Central memory CD8-positive, alpha-beta T cell (primary cell): ENCODE results near the gene TAGLN2.

Source experiments
- ATAC-seq: fragments of 150-1000 bp; cut with Tn5 transposase; replicated peaks from 2 replicates; pipeline ENCODE4 v1.10.0; 2022; ENCODE audit warnings: mild to moderate bottlenecking, moderate FRiP score, moderate number of reproducible peaks; ENCODE audit not compliant: poor library complexity, severe bottlenecking; ENCODE audit errors: extremely low read depth
- DNase-seq, 2 donors: peaks; one replicate each; pipeline ENCODE4 v3.0.0; 2021; ENCODE audit warnings: low spot score in 2 of 2
- H3K27ac Mint-ChIP-seq: one replicate; pipeline ENCODE4 v1.8.0; 2022; ENCODE audit warnings: low read depth, mild to moderate bottlenecking, moderate library complexity, mixed read lengths
- H3K27me3 Mint-ChIP-seq: one replicate; pipeline ENCODE4 v1.8.0; 2022; ENCODE audit warnings: mixed read lengths
- H3K36me3 Mint-ChIP-seq: one replicate; pipeline ENCODE4 v1.8.0; 2022; ENCODE audit warnings: mild to moderate bottlenecking, moderate library complexity, mixed read lengths; ENCODE audit not compliant: insufficient read depth
- H3K4me1 Mint-ChIP-seq: one replicate; pipeline ENCODE4 v1.8.0; 2022; ENCODE audit warnings: mixed read lengths
- H3K4me3 Mint-ChIP-seq: one replicate; pipeline ENCODE4 v1.8.0; 2022; ENCODE audit warnings: mild to moderate bottlenecking, moderate library complexity, mixed read lengths
- H3K9me3 Mint-ChIP-seq: one replicate; pipeline ENCODE4 v1.8.0; 2022; ENCODE audit warnings: mixed read lengths

Gene TAGLN2

GRCh38 chr1:159924791-159925718, at the start of gene TAGLN2:
TAGLN2 (minus strand) TSS chr1:159925507; CDS start chr1:159920509, 4,998 bp downstream.
- H3K4me3 Mint-ChIP-seq, result peak within 1 kb of the TSS; percentile 96
- DNase-seq, result peak; percentile 81 to 86
- peak; percentile 44 for ATAC-seq
- H3K27ac Mint-ChIP-seq, result peak within 1 kb of the TSS; percentile 100
- H3K9me3 Mint-ChIP-seq, result no peaks in the 10 kb centered on the region
- H3K4me1 Mint-ChIP-seq, result peaks cover 63% of the 10 kb centered on the region
- no peaks in the 10 kb centered on the region for H3K27me3 Mint-ChIP-seq
- peaks cover 60% of the 10 kb centered on the region for H3K36me3 Mint-ChIP-seq

- ATAC-seq, result no peak
- H3K36me3 Mint-ChIP-seq, result no peaks in the 10 kb centered on the region
- H3K4me1 Mint-ChIP-seq, result no peaks in the 10 kb centered on the region
- no peak for DNase-seq
- H3K4me3 Mint-ChIP-seq, result no peak overlapping the region
- no peak overlapping the region for H3K27ac Mint-ChIP-seq
- H3K27me3 Mint-ChIP-seq, result peaks cover 7% of the 10 kb centered on the region
- H3K9me3 Mint-ChIP-seq, result no peaks in the 10 kb centered on the region
Observed at GRCh38 chr1:159974350-159974965, 49.2 kb upstream of the TAGLN2 start.

GRCh38 chr1:159973350-159973940, 48.1 kb upstream of the TAGLN2 start:
- DNase-seq (no peak), ATAC-seq (no peak)
- Mint-ChIP-seq H3K27ac (no peak overlapping the region), H3K4me1 (no peaks in the 10 kb centered on the region), H3K27me3 (peaks cover 10% of the 10 kb centered on the region), H3K4me3 (no peak overlapping the region), H3K36me3 (no peaks in the 10 kb centered on the region), H3K9me3 (no peaks in the 10 kb centered on the region)

- Mint-ChIP-seq H3K4me1 (no peaks in the 10 kb centered on the region), H3K36me3 (no peaks in the 10 kb centered on the region), H3K9me3 (no peaks in the 10 kb centered on the region), H3K27me3 (peaks cover 18% of the 10 kb centered on the region), H3K27ac (no peak overlapping the region), H3K4me3 (no peak overlapping the region)
- DNase-seq, result no peak
- no peak for ATAC-seq
Observed at GRCh38 chr1:159972443-159973205, 47.3 kb upstream of the TAGLN2 start.

- Mint-ChIP-seq H3K36me3 (no peaks in the 10 kb centered on the region), H3K9me3 (no peaks in the 10 kb centered on the region), H3K27ac (no peak overlapping the region), H3K4me3 (no peak overlapping the region), H3K4me1 (no peaks in the 10 kb centered on the region), H3K27me3 (peaks cover 35% of the 10 kb centered on the region)
- DNase-seq (no peak), ATAC-seq (no peak)
Observed at GRCh38 chr1:159970932-159971342, 45.6 kb upstream of the TAGLN2 start.

- no peak for DNase-seq
- Mint-ChIP-seq H3K27me3 (peaks cover 49% of the 10 kb centered on the region), H3K4me1 (no peaks in the 10 kb centered on the region), H3K27ac (no peak overlapping the region), H3K4me3 (no peak overlapping the region), H3K36me3 (no peaks in the 10 kb centered on the region), H3K9me3 (no peaks in the 10 kb centered on the region)
- no peak for ATAC-seq
Observed at GRCh38 chr1:159968901-159969300, 43.6 kb upstream of the TAGLN2 start.

GRCh38 chr1:159965263-159965662, 40.0 kb upstream of the TAGLN2 start:
- ATAC-seq, result no peak
- H3K9me3 Mint-ChIP-seq, result no peaks in the 10 kb centered on the region
- no peaks in the 10 kb centered on the region for H3K36me3 Mint-ChIP-seq
- H3K27me3 Mint-ChIP-seq, result peaks cover 66% of the 10 kb centered on the region
- H3K4me1 Mint-ChIP-seq, result no peaks in the 10 kb centered on the region
- DNase-seq, result no peak
- no peak overlapping the region for H3K4me3 Mint-ChIP-seq
- no peak overlapping the region for H3K27ac Mint-ChIP-seq

DNA sequence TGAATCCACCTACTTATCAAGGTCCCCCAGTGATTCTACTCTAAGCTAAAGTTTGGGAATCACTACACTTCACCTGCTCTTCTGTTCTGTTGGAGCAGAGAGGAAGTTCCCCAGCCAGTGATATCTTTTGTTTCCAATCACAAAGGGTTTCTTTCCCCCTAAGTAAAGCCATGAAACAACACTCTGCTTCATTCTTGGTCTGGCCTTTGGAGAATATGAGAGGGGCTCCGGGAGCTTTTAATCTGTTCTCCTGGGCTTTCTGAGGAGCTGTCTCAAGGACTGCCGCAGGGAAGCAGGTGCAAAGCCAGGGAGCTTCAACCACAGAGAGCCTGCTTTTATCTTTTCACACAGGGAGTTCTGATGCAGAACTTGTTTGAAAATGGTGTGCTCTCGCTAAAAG, 38.8 kb upstream of the TAGLN2 start:
- Mint-ChIP-seq H3K27me3 (peaks cover 63% of the 10 kb centered on the region), H3K4me3 (no peak overlapping the region), H3K9me3 (no peaks in the 10 kb centered on the region), H3K4me1 (no peaks in the 10 kb centered on the region), H3K36me3 (no peaks in the 10 kb centered on the region), H3K27ac (no peak overlapping the region)
- ATAC-seq (no peak), DNase-seq (no peak)

GRCh38 chr1:159962176-159962575, 36.9 kb upstream of the TAGLN2 start:
- H3K4me1 Mint-ChIP-seq, result no peaks in the 10 kb centered on the region
- no peak for DNase-seq
- no peaks in the 10 kb centered on the region for H3K9me3 Mint-ChIP-seq
- H3K4me3 Mint-ChIP-seq, result no peak overlapping the region
- ATAC-seq, result no peak
- no peak overlapping the region for H3K27ac Mint-ChIP-seq
- no peaks in the 10 kb centered on the region for H3K36me3 Mint-ChIP-seq
- peaks cover 44% of the 10 kb centered on the region for H3K27me3 Mint-ChIP-seq

GRCh38 chr1:159961636-159962035, 36.3 kb upstream of the TAGLN2 start:
- H3K27ac Mint-ChIP-seq, result no peak overlapping the region
- no peaks in the 10 kb centered on the region for H3K4me1 Mint-ChIP-seq
- peaks cover 38% of the 10 kb centered on the region for H3K27me3 Mint-ChIP-seq

DNA sequence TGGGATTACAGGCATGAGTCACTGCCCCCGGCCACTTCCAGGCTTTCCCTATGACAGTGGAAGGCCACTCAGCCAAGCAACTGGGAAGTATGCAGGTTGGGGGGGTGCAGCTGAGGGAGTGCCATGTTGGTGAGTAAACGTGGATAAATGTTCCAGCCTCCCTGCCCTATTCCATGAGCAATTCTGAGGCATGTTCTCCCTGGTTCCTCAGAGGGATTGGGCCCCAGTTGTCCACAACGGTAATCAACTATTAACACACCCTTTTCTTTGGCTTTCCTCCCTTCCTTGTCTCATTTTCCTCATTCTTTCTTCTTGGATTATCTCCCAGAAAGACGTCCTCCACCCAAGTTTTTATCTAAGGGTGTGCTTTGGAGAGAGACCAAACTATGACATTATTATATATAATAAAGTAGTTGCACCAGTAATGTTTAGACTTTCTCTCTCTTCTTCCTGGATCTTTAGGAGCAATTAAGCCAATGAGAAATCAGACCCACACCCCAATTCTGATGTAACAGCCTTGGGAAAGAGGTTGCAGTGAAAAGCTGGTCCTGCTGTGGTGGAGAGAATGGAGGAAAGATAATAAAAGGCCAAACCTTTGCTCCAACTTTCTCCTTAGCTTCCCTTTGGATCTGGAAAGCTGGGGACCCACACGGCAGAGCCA, 35.5 kb upstream of the TAGLN2 start:
- no peak overlapping the region for H3K27ac Mint-ChIP-seq

More at GRCh38 chr1:159961636-159962035, 36.3 kb upstream of the TAGLN2 start:
- DNase-seq (no peak), ATAC-seq (no peak)
- Mint-ChIP-seq H3K9me3 (no peaks in the 10 kb centered on the region), H3K4me3 (no peak overlapping the region), H3K36me3 (no peaks in the 10 kb centered on the region)

GRCh38 chr1:159959451-159959850, 34.1 kb upstream of the TAGLN2 start:
- H3K4me3 Mint-ChIP-seq, result no peak overlapping the region
- peaks cover 22% of the 10 kb centered on the region for H3K27me3 Mint-ChIP-seq
- no peaks in the 10 kb centered on the region for H3K36me3 Mint-ChIP-seq
- ATAC-seq (no peak), DNase-seq (no peak)
- H3K9me3 Mint-ChIP-seq, result no peaks in the 10 kb centered on the region
- no peaks in the 10 kb centered on the region for H3K4me1 Mint-ChIP-seq
- no peak overlapping the region for H3K27ac Mint-ChIP-seq

More for the DNA sequence above, 35.5 kb upstream of the TAGLN2 start:
- DNase-seq, result no peak
- H3K4me3 Mint-ChIP-seq, result no peak overlapping the region
- H3K9me3 Mint-ChIP-seq, result no peaks in the 10 kb centered on the region
- ATAC-seq, result no peak
- no peaks in the 10 kb centered on the region for H3K4me1 Mint-ChIP-seq
- H3K36me3 Mint-ChIP-seq, result no peaks in the 10 kb centered on the region
- H3K27me3 Mint-ChIP-seq, result peaks cover 30% of the 10 kb centered on the region
